Kidney (tissue), 14 donors: ENCODE measurements around the gene PPIF. TPM values are rescaled to one million over a fixed set of nuclear protein-coding genes. Genes with fewer than 3 reads are reported as not detected.
A peak's percentile ranks its signal among the peaks of the same experiment; 100 is the strongest.

Experiments
- DNase-seq, 5 donors: peaks; one replicate each; pipeline ENCODE4 v3.0.0-alpha.2; 2013 to 2020
- FAIRE-seq: peaks from 2 replicates; lab custom pipeline; 2012; peaks lifted over from hg19 to GRCh38; lab: Jason Lieb, UNC
- H3K27ac ChIP-seq, 2 donors: one replicate each; pipeline ENCODE4 v1.7.0; 2013; ENCODE audit warnings: low read depth in 2 of 2, low read length in 2 of 2, inconsistent platforms in 1 of 2
- H3K27me3 ChIP-seq: one replicate; pipeline ENCODE4 v1.7.1; 2013; ENCODE audit warnings: low read length, inconsistent platforms; ENCODE audit not compliant: control insufficient read depth, insufficient read depth
- H3K36me3 ChIP-seq, 3 donors: one replicate each; pipeline versions ENCODE4 v1.7.0 to v1.7.1; 2013; ENCODE audit warnings: low read length in 3 of 3, control low read depth in 1 of 3, inconsistent platforms in 1 of 3; ENCODE audit not compliant: insufficient read depth in 3 of 3, control insufficient read depth in 2 of 3
- H3K4me1 ChIP-seq, 3 donors: one replicate each; pipeline versions ENCODE4 v1.7.0 to v1.7.1; 2013; ENCODE audit warnings: low read length in 3 of 3, inconsistent platforms in 1 of 3, low read depth in 1 of 3; ENCODE audit not compliant: control insufficient read depth in 2 of 3, insufficient read depth in 2 of 3
- H3K4me3 ChIP-seq, 3 donors: one replicate each; pipeline versions ENCODE4 v1.7.0 to v1.8.1; 2013; ENCODE audit warnings: low read length in 3 of 3, control low read depth in 1 of 3, inconsistent platforms in 1 of 3
- H3K9ac ChIP-seq, 3 donors: one replicate each; pipeline versions ENCODE4 v1.7.0 to v1.7.1; 2013; ENCODE audit warnings: low read length in 3 of 3, control low read depth in 1 of 3, inconsistent platforms in 1 of 3
- H3K9me3 ChIP-seq, 3 donors: one replicate each; pipeline versions ENCODE4 v1.7.0 to v1.7.1; 2013; ENCODE audit warnings: low read length in 3 of 3, control low read depth in 1 of 3, inconsistent platforms in 1 of 3; ENCODE audit not compliant: control insufficient read depth in 2 of 3, insufficient read depth in 1 of 3
- intact Hi-C: fragments of 100-400 bp; cut with DNase I; formaldehyde crosslinking; loops from one replicate; pipeline ENCODE4 v1.11.1; 2022
- polyA plus RNA-seq: library from polyadenylated mRNA; stranded (reverse); fragments of 350-450 nt; fragmentation: Illumina TruSeq; extraction: RNeasy Lipid Tissue Mini Kit (QIAGEN cat#74804); gene quantifications from one replicate; pipeline ENCODE4 v1.2.3, GENCODE V29; 2014; ENCODE audit warnings: low read depth, low replicate concordance; ENCODE audit not compliant: insufficient read depth
- total RNA-seq: library from RNA; stranded (reverse); fragmentation: NEBNext Ultra II Directional; extraction: Animal tissue kit (Norgen Biotek cat#: 25700); gene quantifications from one replicate; pipeline ENCODE4 v1.2.1, GENCODE V29; 2021
- TF ChIP-seq, protein P1 (sequence below): IDR thresholded peaks from 3 replicates; pipeline ENCODE4 v1.5.1; 2012; ENCODE audit warnings: mild to moderate bottlenecking, moderate library complexity, borderline replicate concordance; ENCODE audit not compliant: insufficient read depth; ENCODE audit errors: extremely low read depth
- donor health status: control.
- donor health status: control.
- donor health status: control.
- donor health status: control.
- donor health status: control.
- donor health status: DM: yes; HTN: yes; CAD: no.
- donor health status: Normal renal cell carcinoma (clear cell type).

PPIF gene
- total and polyA plus RNA-seq, 2 donors from 2014 or later, result 36.7 to 120 TPM

DNA sequence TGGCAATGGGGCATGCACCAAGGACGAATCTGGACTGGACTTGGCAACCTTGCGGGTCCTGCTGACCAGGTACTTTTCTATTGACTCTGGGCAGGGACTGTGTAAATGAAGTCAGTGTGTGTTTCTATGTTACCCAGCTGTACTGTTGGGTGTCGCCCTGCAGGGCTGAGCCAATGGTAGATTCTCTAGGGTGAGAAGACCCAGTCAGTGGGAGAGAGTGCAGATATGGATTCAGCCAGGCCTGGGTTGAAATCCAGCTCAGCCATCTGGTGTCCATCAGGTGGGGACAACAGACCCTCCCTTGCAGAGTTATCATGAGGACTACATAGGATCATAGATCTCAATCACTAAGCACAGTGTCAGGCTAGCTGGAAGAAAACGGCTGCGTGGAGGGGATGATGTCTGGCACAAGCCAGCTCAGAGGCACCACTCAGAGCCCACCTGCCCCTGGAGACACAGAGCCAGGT, 4.9 kb upstream of the PPIF start:
- intact Hi-C loops, result no loop called here
- Histone ChIP-seq H3K4me1 (peaks cover 0 to 5% (median 3%) of the 10 kb centered on the region in 3 donors), H3K9ac (no peak overlapping the region), H3K4me3 (no peak overlapping the region), H3K9me3 (no peaks in the 10 kb centered on the region), H3K27ac (no peak overlapping the region), H3K36me3 (no peaks in the 10 kb centered on the region), H3K27me3 (no peaks in the 10 kb centered on the region)
- FAIRE-seq (no peak), DNase-seq (peak in 1 of 5 donors; percentile 29)
- TF ChIP-seq, protein P1, sequence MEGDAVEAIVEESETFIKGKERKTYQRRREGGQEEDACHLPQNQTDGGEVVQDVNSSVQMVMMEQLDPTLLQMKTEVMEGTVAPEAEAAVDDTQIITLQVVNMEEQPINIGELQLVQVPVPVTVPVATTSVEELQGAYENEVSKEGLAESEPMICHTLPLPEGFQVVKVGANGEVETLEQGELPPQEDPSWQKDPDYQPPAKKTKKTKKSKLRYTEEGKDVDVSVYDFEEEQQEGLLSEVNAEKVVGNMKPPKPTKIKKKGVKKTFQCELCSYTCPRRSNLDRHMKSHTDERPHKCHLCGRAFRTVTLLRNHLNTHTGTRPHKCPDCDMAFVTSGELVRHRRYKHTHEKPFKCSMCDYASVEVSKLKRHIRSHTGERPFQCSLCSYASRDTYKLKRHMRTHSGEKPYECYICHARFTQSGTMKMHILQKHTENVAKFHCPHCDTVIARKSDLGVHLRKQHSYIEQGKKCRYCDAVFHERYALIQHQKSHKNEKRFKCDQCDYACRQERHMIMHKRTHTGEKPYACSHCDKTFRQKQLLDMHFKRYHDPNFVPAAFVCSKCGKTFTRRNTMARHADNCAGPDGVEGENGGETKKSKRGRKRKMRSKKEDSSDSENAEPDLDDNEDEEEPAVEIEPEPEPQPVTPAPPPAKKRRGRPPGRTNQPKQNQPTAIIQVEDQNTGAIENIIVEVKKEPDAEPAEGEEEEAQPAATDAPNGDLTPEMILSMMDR, result no peak

DNA sequence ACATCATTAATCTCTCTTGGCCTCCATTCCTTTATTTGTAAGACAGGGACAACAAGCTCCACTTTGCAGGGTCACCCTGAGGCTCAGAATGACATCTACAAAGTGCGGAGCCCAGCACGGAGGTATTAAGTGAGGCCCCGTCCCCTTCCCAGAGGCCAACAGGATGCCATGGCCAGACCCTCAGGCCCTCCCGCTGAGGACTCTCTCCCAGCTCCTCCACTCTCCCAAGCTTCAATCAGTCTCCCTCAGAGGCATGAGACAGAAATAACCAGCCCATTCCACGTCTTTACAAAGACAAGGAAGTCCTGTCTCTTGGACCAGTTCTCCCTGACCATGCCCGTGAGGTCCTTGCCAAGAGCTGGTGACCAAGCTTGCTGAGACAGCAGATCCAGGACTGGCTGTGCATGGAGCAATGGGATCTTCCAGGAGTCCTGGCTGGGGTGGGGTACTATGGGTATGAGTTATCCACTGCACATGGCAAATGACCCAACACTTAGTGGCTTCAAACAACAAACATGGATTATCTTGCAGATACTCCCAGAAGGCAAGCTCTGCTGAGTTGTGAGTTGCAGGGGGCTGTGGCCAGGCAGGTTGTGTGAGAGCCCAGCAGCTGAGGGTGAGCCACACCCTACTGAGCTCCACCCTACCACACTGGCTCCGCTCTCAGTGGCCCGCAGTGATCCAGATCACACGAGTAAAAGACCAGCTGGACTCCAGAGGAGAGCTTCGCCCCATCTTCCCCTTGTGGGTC, 4.3 kb upstream of the PPIF start:
- Histone ChIP-seq H3K27ac (no peak overlapping the region), H3K4me1 (peaks cover 0 to 5% (median 3%) of the 10 kb centered on the region in 3 donors), H3K27me3 (no peaks in the 10 kb centered on the region), H3K9me3 (no peaks in the 10 kb centered on the region), H3K9ac (no peak overlapping the region), H3K36me3 (no peaks in the 10 kb centered on the region), H3K4me3 (no peak overlapping the region)
- intact Hi-C loops, result no loop called here
- FAIRE-seq (no peak), DNase-seq (peak in 1 of 5 donors; percentile 36)
- TF ChIP-seq, protein P1, result no peak

DNA sequence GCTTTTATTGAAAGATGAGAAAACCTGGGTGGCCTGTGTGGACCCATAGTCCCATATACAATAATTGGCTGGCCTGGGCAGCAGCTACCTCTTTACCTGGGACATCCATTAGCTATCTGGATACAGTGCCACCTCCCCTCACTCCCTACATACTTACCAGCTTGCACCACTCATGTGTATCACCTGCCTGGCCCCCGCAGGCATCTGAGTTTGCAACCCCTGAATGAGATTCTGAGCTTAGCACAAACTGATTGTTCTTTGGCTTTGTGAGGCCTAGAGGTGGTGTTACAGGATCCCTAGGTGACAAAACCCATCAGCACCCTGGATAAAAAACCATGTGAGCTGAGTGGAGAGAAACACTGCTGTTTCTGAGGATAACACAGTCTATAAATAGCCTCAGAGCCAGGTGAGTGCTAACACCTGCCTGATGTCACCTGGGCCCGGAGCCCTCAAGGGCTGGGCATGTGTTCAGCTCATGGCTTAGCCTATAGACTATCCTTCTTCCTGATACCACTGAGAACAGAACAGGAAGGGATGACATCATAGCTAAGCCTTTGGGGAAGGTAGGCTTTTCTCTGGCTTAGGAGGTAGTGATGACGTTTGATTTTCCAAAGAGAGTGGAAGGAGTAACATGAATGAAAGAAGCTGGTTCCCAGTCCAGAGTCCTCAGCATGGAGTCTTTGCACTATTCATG, 2.6 kb upstream of the PPIF start:
- Histone ChIP-seq H3K4me3 (no peak overlapping the region), H3K4me1 (peaks cover 0 to 17% (median 5%) of the 10 kb centered on the region in 3 donors), H3K9me3 (no peaks in the 10 kb centered on the region), H3K27me3 (no peaks in the 10 kb centered on the region), H3K36me3 (peaks cover 0 to 3% (median 0%) of the 10 kb centered on the region in 3 donors), H3K9ac (no peak overlapping the region), H3K27ac (no peak overlapping the region)
- FAIRE-seq (no peak), DNase-seq (peak in 1 of 5 donors; percentile 9)
- intact Hi-C loops, result no loop called here
- TF ChIP-seq, protein P1, result no peak
